Bronchial epithelial cell (primary cell): ENCODE data around the gene VDAC2. TPM values are rescaled to one million over a fixed set of nuclear protein-coding genes. Genes with fewer than 3 reads are reported as not detected.

Experiments
- DNase-seq: peaks from one replicate; pipeline ENCODE4 v3.0.0-alpha.2; 2010; ENCODE audit warnings: low read depth
- FAIRE-seq: peaks from 2 replicates; lab custom pipeline; 2011; peaks lifted over from hg19 to GRCh38; lab: Jason Lieb, UNC
- H3K27me3 ChIP-seq: 2 replicates; pipeline ENCODE4 v1.5.1; 2011; ENCODE audit warnings: low read length; ENCODE audit not compliant: control insufficient read depth, insufficient read depth
- H3K36me3 ChIP-seq: 2 replicates; pipeline ENCODE4 v1.5.1; 2011; ENCODE audit warnings: low read length; ENCODE audit not compliant: control insufficient read depth, insufficient read depth
- H3K4me3 ChIP-seq: 2 replicates; pipeline ENCODE4 v1.5.1; 2011; ENCODE audit warnings: mild to moderate bottlenecking, low read depth, low read length, control low read depth
- total RNA-seq: library from RNA; depleted of rRNA; stranded (reverse); fragments of >200 nt; gene quantifications from 2 replicates; pipeline ENCODE4 v1.2.1, GENCODE V29; 2014
- TF ChIP-seq, protein P1 (sequence below): IDR thresholded peaks from 2 replicates; pipeline ENCODE4 v1.5.1; 2011; ENCODE audit warnings: mild to moderate bottlenecking, moderate library complexity, low read length, control low read depth, inconsistent platforms; ENCODE audit not compliant: insufficient read depth, severe bottlenecking

Gene VDAC2
- total RNA-seq, 1 donor from 2014 or later = 270 TPM

DNA sequence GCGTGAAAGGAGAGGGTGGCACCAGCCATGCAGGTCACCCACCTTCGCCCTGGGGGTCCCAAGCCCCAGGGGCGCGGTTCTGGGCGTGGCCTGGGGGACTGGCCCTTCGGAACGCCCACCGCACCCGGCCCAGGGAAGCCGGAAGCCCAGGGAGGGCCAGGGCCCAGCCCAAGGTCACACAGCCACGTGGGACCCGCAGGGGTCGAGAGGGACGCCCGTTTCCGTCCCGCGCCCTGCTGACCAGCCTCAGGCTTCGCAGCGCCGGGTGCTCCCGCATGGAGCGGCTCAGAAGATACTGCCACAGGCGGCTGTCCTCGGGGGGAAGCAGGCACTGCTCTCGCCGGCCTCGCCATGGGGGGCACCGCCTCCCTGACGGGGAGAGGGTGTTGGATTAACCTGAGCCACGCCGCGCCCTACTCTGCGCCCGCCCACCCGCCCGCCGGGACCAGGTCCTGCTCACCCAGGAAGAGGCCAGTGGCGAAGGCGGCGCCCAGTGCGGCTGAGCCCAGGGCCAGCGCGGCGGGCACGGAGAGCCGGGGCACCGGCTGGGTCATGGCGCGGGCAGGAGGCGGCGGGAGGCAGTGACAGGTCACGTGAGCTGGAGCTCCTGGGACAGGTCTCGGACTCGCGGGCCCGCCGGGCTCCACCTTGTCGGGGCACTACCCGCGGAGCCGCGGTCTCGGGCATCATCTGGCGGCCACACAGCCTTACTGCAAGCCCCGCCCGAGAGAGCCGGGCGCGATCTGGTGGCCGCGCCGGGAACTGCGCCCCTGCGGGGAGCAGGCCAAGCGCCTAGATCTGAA, 25.0 kb downstream of the VDAC2 start, which contains the start of gene COMTD1:
COMTD1 (minus strand) TSS at position 583 of the 803 bp plus-strand sequence; CDS start at position 554, 29 bp downstream.
- Histone ChIP-seq H3K27me3 (no peaks in the 10 kb centered on the region), H3K4me3 (peak within 1 kb of the TSS; percentile 47), H3K36me3 (peaks cover 9% of the 10 kb centered on the region)
- peak; percentile 72 for DNase-seq
- FAIRE-seq = no peak
- TF ChIP-seq, protein P1, sequence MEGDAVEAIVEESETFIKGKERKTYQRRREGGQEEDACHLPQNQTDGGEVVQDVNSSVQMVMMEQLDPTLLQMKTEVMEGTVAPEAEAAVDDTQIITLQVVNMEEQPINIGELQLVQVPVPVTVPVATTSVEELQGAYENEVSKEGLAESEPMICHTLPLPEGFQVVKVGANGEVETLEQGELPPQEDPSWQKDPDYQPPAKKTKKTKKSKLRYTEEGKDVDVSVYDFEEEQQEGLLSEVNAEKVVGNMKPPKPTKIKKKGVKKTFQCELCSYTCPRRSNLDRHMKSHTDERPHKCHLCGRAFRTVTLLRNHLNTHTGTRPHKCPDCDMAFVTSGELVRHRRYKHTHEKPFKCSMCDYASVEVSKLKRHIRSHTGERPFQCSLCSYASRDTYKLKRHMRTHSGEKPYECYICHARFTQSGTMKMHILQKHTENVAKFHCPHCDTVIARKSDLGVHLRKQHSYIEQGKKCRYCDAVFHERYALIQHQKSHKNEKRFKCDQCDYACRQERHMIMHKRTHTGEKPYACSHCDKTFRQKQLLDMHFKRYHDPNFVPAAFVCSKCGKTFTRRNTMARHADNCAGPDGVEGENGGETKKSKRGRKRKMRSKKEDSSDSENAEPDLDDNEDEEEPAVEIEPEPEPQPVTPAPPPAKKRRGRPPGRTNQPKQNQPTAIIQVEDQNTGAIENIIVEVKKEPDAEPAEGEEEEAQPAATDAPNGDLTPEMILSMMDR = peak; percentile 100

DNA sequence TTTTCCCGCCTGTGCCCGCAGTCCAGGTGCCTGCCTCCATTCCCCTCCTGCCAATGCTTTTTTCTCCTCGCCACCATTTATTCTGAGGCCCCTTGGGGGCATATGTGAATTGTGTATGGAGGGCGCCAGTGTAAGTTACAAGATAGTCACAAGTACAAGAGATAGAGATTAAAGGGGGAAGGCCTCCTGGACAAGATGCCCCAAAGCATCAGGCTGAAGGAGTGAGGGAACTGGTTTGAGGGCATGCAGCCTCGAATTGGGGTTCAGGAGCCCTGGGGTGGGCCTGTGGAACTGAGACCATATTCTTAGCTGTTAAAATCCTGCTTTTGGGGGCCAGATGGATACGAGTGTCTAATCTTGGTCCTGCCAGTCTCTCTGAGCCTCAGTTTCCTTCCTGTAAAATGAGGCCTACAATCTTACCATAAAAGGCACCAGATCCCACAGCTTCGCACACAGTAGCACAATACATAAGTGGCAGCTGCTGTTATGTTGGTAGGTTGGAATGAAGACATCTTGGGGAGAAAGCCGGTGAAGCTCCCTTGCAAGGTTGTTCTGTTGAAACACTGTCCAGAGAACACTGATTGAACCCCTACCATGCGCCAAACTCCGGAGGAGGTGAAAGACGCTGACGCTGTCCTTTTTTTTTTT, 25.7 kb downstream of the VDAC2 start:
- H3K4me3 ChIP-seq = no peak overlapping the region

DNA sequence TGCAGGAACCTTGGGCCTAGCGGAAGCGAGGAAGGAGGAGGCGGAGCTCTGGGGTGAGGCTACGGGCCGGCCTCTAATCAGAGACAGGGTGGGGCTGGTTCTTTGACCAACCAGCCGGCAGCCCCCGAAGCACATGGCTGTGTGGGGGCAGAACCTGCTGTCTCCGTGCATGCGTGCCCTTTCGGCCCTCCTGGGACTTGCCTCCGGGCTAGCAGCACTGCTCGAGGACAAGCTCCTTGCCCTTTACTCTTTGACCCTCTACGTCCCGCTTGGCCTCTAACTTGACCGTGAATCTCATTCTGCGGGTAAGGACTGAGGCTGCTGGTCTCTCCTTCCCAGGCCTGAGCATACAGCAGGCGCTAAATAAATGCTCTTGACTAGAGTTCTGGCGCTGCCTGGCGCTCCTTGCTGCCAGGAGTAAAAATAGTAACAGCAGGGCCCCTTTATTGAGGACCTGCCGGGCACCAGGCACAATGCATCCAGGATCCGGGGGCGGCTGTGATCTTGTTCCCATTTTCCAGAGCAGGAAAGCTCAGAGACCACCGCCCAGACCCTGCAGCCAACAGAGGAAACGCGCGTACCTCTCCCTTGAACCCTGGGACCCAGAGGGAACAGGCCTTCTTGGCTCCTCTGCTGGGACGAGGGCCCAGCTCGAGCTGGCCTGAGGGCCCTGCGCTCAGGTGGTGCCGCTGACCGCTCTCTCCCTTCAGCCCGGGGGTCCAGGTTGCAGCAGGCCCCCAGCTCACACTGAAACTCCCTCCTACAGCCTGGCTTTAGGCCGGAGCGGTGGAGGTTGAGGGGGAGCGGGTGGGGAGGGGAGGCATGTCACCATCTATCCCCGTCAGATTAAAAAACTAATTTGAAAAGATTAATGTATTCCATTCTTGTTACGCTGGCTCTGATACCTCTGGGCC, 27.8 kb downstream of the VDAC2 start:
- DNase-seq (no peak), FAIRE-seq (no peak)
- no peaks in the 10 kb centered on the region for H3K36me3 ChIP-seq
- TF ChIP-seq, protein P1 = no peak
- no peak overlapping the region for H3K4me3 ChIP-seq
- H3K27me3 ChIP-seq = no peaks in the 10 kb centered on the region

More for the DNA sequence above, 25.7 kb downstream of the VDAC2 start:
- H3K36me3 ChIP-seq = peaks cover 7% of the 10 kb centered on the region
- DNase-seq (no peak), FAIRE-seq (no peak)
- TF ChIP-seq, protein P1 = no peak
- H3K27me3 ChIP-seq = no peaks in the 10 kb centered on the region

DNA sequence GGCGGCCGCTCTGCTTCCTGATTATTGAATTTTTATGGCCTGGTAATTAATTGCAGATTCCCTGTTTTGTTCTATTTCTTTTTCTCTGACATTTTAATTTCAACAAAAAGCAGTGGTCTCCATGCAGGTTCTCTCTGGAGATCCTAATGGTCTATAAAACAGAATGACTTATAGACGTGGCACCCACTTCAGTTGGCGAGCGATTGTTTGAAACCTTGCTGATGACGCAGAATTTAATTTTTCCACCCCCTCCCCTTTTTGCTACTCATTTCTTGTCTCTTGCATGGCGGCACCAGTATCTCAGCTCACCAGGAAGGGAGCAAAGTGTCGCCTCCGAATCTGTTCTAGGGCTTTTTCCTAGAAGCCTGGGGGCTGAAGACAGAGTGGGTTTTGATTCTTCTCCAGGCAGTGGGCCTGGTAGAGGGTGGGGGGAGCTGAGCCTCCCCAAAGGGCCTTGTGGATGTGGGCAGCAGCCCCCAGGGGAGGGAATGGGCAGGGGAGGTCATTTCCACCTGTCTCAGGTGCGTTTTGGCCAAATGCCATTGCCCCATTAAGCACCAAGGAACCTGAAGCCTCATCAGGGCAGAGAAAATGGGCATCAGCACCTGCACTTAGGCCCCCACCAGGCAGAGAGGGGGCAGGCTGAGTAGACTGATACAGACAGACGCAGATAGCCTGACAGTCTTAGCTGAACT, 28.6 kb downstream of the VDAC2 start:
- H3K27me3 ChIP-seq = no peaks in the 10 kb centered on the region
- TF ChIP-seq, protein P1 = no peak
- FAIRE-seq = no peak
- DNase-seq = no peak
- no peaks in the 10 kb centered on the region for H3K36me3 ChIP-seq
- H3K4me3 ChIP-seq = no peak overlapping the region
